Uterus (tissue), 2 donors: Measurements from ENCODE around the gene MKRN3.

Source experiments
- POLR2A ChIP-seq, 2 donors: fragments of 450-650 bp; IDR thresholded peaks; one replicate each; pipeline ENCODE4 v1.6.1; 2016; ENCODE audit warnings: antibody characterized with exemption in 2 of 2, mild to moderate bottlenecking in 1 of 2, moderate library complexity in 1 of 2
- TF ChIP-seq, protein P1 (sequence below), 4 experiments: fragments of 200-600 bp in 2 of 4; fragments of 450-650 bp in 2 of 4; sonication (generic) in 2 of 4; IDR thresholded peaks; one replicate each; pipeline ENCODE4 v1.5.1; 2016 to 2019; ENCODE audit warnings: antibody characterized with exemption in 4 of 4, mild to moderate bottlenecking in 2 of 4, moderate library complexity in 1 of 4

DNA sequence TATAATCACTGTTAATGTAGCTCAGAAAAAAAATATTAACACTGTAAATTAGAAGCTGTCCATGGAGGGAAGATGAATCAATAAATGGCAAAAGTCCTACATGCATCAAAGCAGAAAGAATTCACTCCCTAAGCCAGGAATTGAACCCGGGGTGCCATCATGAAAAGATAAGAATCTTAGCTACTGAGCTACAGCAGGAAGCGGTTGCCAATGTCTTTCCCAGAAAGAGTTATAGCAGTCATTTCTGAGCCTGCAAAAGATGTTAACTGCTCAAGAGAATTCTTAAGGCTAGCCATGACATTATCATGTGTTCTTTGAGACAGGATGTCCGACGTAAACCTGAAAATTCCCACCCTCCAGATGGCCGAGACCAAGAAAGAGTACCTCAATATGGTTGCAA is 47.4 kb upstream of the MKRN3 start:
- TF ChIP-seq, protein P1, sequence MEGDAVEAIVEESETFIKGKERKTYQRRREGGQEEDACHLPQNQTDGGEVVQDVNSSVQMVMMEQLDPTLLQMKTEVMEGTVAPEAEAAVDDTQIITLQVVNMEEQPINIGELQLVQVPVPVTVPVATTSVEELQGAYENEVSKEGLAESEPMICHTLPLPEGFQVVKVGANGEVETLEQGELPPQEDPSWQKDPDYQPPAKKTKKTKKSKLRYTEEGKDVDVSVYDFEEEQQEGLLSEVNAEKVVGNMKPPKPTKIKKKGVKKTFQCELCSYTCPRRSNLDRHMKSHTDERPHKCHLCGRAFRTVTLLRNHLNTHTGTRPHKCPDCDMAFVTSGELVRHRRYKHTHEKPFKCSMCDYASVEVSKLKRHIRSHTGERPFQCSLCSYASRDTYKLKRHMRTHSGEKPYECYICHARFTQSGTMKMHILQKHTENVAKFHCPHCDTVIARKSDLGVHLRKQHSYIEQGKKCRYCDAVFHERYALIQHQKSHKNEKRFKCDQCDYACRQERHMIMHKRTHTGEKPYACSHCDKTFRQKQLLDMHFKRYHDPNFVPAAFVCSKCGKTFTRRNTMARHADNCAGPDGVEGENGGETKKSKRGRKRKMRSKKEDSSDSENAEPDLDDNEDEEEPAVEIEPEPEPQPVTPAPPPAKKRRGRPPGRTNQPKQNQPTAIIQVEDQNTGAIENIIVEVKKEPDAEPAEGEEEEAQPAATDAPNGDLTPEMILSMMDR (IDR thresholded peaks at IDR 0.05) = no peak
- no peak for TF ChIP-seq POLR2A (IDR thresholded peaks at IDR 0.05)
